Measurements from ENCODE around the gene TCEA2.

TCEA2 gene

GRCh38 chr20:64036346-64037198 is 26.4 kb upstream of the TCEA2 start:
- no peak for DNase-seq

GRCh38 chr20:64037199-64037497 is 25.9 kb upstream of the TCEA2 start:
- DNase-seq: no peak

- DNase-seq: peak; percentile 35
Observed at GRCh38 chr20:64037498-64038213, 25.3 kb upstream of the TCEA2 start.

- DNase-seq: no peak
Observed at GRCh38 chr20:64038224-64038564, 24.8 kb upstream of the TCEA2 start.

- DNase-seq: peak; percentile 75
Observed at GRCh38 chr20:64038565-64039292, 24.3 kb upstream of the TCEA2 start.

GRCh38 chr20:64039293-64040160 is 23.5 kb upstream of the TCEA2 start:
- no peak for DNase-seq

GRCh38 chr20:64040231-64041039 is 22.6 kb upstream of the TCEA2 start:
- no peak for DNase-seq

GRCh38 chr20:64041040-64041780 is 21.8 kb upstream of the TCEA2 start:
- no peak for DNase-seq

GRCh38 chr20:64041781-64042053 is 21.3 kb upstream of the TCEA2 start:
- DNase-seq: no peak

- no peak for DNase-seq
Observed at GRCh38 chr20:64042054-64042781, 20.8 kb upstream of the TCEA2 start.

- no peak for DNase-seq
Observed at GRCh38 chr20:64043768-64044167, 19.2 kb upstream of the TCEA2 start.

- DNase-seq: no peak
Observed at GRCh38 chr20:64044484-64045247, 18.3 kb upstream of the TCEA2 start.

- no peak for DNase-seq
Observed at GRCh38 chr20:64045346-64046011, 17.5 kb upstream of the TCEA2 start.

GRCh38 chr20:64047046-64047389 is 16.0 kb upstream of the TCEA2 start:
- DNase-seq: no peak

GRCh38 chr20:64047968-64048401 is 15.0 kb upstream of the TCEA2 start:
- no peak for DNase-seq

GRCh38 chr20:64048402-64049044 is 14.5 kb upstream of the TCEA2 start:
- DNase-seq: no peak

GRCh38 chr20:64049060-64049877 is 13.7 kb upstream of the TCEA2 start, which contains the start of gene SOX18:
Gene SOX18, minus strand, starts transcription at chr20:64049639. Its CDS starts 123 bp downstream, at chr20:64049516.
- peak; percentile 30 for DNase-seq

- DNase-seq: no peak
Observed at GRCh38 chr20:64049878-64050260, 13.1 kb upstream of the TCEA2 start.

Measured in activated CD4-positive, alpha-beta T cell treated with anti-CD3 and anti-CD28 coated beads, Interleukin-2, amount 50 U/mL, for 1 hour (primary cell).